ENCODE results near the gene MEIS1.

DNA sequence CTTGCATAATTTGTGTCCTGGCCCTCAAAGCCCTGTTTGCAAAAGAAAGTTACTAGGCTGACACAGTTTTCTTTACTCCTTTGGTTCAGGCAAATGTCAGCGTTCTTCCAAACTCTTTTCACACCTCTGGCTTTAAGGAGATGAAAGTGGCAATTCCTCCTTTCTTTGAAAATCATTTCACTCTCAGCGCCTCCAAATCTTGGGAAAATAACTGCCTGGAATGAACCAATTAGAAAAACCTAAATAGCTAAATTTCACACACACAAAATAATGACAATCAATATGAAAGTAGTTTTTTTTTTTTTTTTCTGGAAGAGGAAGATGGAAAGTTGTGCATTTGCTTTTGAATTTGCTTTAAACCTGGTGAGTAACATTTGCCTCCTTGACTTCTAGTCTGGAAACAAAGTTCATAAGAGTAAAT is 1.7 kb downstream of the MEIS1 start:
- TF ChIP-seq CTCF (conservative IDR thresholded peaks at IDR 0.05; ENCODE audit: low read depth, low read length) (no peak), EZH2 (IDR thresholded peaks at IDR 0.05; ENCODE audit: borderline replicate concordance, low read depth, low read length, poor library complexity, severe bottlenecking) (no peak)
